LNCAP (cell line): ENCODE measurements around the gene CEBPG.

Source experiments
- CTCF ChIP-seq: fragments of 450-650 bp; IDR thresholded peaks from 2 replicates; pipeline ENCODE4 v1.5.1; 2017; ENCODE audit warnings: mild to moderate bottlenecking

The CEBPG gene

GRCh38 chr19:33428627-33429125 is 55.2 kb downstream of the CEBPG start:
- no peak for TF ChIP-seq CTCF

GRCh38 chr19:33429891-33430673 is 56.6 kb downstream of the CEBPG start:
- no peak for TF ChIP-seq CTCF

GRCh38 chr19:33430674-33431277 is 57.3 kb downstream of the CEBPG start:
- peak; percentile 94 for TF ChIP-seq CTCF

- TF ChIP-seq CTCF: no peak
Measured at GRCh38 chr19:33432015-33432414, 58.5 kb downstream of the CEBPG start.
